Tibial nerve (tissue), 4 donors: ENCODE measurements around the gene SCAPER.

Experiments used
- CTCF ChIP-seq, 5 experiments: fragments of 200-600 bp in 3 of 5; fragments of 450-650 bp in 2 of 5; sonication (generic) in 3 of 5; IDR thresholded peaks; one replicate each; pipeline ENCODE4 v1.5.1; 2016 to 2019; ENCODE audit warnings: antibody characterized with exemption in 5 of 5, mild to moderate bottlenecking in 3 of 5, moderate library complexity in 2 of 5
- EP300 ChIP-seq, 2 donors: sonication (generic); formaldehyde crosslinking; IDR thresholded peaks; one replicate each; pipeline ENCODE4 v1.6.1; 2017; ENCODE audit warnings: antibody characterized with exemption in 2 of 2, mild to moderate bottlenecking in 1 of 2
- POLR2A ChIP-seq, 2 donors: fragments of 450-650 bp; IDR thresholded peaks; one replicate each; pipeline ENCODE4 v1.6.1; 2017; ENCODE audit warnings: antibody characterized with exemption in 2 of 2, mild to moderate bottlenecking in 2 of 2, moderate library complexity in 2 of 2

- TF ChIP-seq CTCF (IDR thresholded peaks at IDR 0.05) (no peak), POLR2A (IDR thresholded peaks at IDR 0.05) (no peak), EP300 (IDR thresholded peaks at IDR 0.05) (no peak)
Measured at GRCh38 chr15:76866008-76866407, 39.1 kb downstream of the SCAPER start.
